Nephron progenitor cell (in vitro differentiated cells): ENCODE data around the gene RAB27B.
A peak's percentile ranks its signal among the peaks of the same experiment; 100 is the strongest.

Experiments used
- DNase-seq: peaks from one replicate; pipeline ENCODE4 v3.0.0; 2021
- H3K27ac Mint-ChIP-seq: 2 replicates; pipeline ENCODE4 v1.8.0; 2021; ENCODE audit warnings: mild to moderate bottlenecking, moderate library complexity, mixed read lengths
- H3K27me3 Mint-ChIP-seq: 2 replicates; pipeline ENCODE4 v1.8.0; 2021; ENCODE audit warnings: mild to moderate bottlenecking, low read depth, mixed read lengths; ENCODE audit not compliant: poor library complexity
- H3K36me3 Mint-ChIP-seq: 2 replicates; pipeline ENCODE4 v1.8.0; 2021; ENCODE audit warnings: low read depth, mixed read lengths
- H3K4me1 Mint-ChIP-seq: 2 replicates; pipeline ENCODE4 v1.8.0; 2021; ENCODE audit warnings: mixed read lengths
- H3K4me3 Mint-ChIP-seq: 2 replicates; pipeline ENCODE4 v1.8.0; 2021; ENCODE audit warnings: mild to moderate bottlenecking, moderate library complexity, mixed read lengths
- H3K9me3 Mint-ChIP-seq: 2 replicates; pipeline ENCODE4 v1.8.0; 2021; ENCODE audit warnings: mild to moderate bottlenecking, moderate library complexity, mixed read lengths
- TF ChIP-seq, protein P1 (sequence below): fragments of 200-600 bp; sonication (generic); IDR thresholded peaks from 2 replicates; pipeline ENCODE4 v1.5.0; 2021; ENCODE audit warnings: antibody characterized with exemption

Gene RAB27B, protein sequence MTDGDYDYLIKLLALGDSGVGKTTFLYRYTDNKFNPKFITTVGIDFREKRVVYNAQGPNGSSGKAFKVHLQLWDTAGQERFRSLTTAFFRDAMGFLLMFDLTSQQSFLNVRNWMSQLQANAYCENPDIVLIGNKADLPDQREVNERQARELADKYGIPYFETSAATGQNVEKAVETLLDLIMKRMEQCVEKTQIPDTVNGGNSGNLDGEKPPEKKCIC

DNA sequence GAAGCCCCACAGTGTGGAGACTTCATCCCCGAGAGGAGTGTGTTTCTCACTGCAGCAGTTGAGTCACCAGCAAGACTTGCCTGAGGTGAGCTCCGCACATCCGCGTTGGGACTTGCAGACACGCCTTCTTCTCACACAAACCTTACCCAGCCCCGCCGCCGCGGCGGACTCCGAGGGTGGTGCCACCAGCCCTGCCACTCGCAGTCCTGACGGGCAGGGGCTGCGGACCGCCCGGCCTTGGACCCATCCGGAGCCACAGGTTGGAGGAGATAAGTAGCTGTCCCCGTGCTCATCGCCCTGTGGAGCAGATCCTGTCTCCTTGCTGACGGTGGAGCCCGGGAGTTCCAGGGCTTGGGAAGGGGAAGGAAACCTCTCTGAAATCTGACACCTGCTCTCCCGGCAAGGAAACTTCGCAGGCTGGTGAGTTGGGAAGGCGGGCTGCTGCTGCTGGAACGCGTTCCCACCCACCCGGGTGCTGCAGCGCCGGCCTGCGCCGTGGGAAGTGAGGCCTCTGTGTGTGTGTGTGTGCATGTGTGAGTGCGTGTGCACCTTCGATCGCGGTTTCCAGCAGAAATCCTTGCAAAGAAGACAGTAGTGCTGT, at the start of gene RAB27B:
TSS of gene RAB27B (plus strand) at position 197 of the 601 bp plus-strand sequence. CDS start 49,109 bp downstream, outside the sequence.
- peak; percentile 81 for DNase-seq
- Mint-ChIP-seq H3K4me3 (peak within 1 kb of the TSS; percentile 82), H3K36me3 (peaks cover 7% of the 10 kb centered on the region), H3K27me3 (peaks cover 5% of the 10 kb centered on the region), H3K9me3 (peaks cover 16% of the 10 kb centered on the region), H3K4me1 (peaks cover 15% of the 10 kb centered on the region), H3K27ac (peak within 1 kb of the TSS; percentile 15)
- TF ChIP-seq, protein P1, sequence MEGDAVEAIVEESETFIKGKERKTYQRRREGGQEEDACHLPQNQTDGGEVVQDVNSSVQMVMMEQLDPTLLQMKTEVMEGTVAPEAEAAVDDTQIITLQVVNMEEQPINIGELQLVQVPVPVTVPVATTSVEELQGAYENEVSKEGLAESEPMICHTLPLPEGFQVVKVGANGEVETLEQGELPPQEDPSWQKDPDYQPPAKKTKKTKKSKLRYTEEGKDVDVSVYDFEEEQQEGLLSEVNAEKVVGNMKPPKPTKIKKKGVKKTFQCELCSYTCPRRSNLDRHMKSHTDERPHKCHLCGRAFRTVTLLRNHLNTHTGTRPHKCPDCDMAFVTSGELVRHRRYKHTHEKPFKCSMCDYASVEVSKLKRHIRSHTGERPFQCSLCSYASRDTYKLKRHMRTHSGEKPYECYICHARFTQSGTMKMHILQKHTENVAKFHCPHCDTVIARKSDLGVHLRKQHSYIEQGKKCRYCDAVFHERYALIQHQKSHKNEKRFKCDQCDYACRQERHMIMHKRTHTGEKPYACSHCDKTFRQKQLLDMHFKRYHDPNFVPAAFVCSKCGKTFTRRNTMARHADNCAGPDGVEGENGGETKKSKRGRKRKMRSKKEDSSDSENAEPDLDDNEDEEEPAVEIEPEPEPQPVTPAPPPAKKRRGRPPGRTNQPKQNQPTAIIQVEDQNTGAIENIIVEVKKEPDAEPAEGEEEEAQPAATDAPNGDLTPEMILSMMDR: no peak

DNA sequence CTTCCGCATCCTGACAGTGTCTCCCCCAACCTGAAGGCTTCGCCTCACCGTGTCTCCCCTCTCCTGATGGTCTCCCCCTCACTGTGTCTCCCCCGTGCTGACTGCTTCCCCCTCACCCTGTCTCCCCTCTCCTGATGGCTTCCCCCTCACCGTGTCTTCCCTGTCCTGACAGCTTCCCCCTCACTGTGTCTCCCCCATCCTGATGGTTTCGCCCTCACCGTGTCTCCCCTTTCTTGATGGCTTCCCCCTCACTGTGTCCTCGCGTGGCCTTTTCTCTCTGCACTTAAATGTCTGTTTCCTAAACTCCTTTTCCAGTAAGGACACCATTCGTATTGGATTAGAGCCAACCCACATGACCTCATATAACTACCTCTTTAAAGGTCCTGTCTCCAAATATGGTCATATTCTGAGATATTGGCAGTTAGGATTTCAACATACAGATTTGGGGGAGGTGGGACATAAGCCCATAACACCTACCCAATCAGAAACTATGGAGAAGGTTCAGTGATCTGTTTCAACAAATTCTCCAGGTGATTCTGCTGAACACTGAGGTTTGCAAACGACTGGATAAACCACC, 47.9 kb upstream of the RAB27B start:
- peaks cover 6% of the 10 kb centered on the region for H3K4me1 Mint-ChIP-seq
- TF ChIP-seq, protein P1: no peak
- no peak overlapping the region for H3K4me3 Mint-ChIP-seq
- peaks cover 17% of the 10 kb centered on the region for H3K27me3 Mint-ChIP-seq
- DNase-seq: no peak
- no peak overlapping the region for H3K27ac Mint-ChIP-seq
- H3K9me3 Mint-ChIP-seq: no peaks in the 10 kb centered on the region
- H3K36me3 Mint-ChIP-seq: no peaks in the 10 kb centered on the region

DNA sequence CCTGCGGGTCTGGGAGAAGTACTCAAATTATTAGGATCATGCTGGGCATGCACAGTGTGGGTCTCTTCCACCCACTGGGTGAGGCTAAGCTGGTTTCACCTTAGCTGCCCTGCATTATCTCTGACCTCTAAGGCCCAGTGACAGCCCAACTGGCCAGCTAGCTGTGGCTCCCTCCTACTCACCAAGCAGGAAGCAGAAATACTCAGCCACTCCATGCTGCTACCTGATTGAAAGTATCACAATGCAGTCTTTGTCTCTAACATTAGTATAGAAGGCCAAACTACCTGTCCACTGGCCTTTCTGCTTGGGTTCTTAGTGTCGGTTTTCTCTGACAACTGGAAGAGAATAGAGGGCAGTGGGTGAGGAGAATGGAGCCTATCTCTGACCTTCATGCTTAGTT, 47.3 kb upstream of the RAB27B start:
- H3K4me3 Mint-ChIP-seq: no peak overlapping the region
- no peak for DNase-seq
- H3K9me3 Mint-ChIP-seq: no peaks in the 10 kb centered on the region
- TF ChIP-seq, protein P1: no peak
- H3K27me3 Mint-ChIP-seq: peaks cover 16% of the 10 kb centered on the region
- H3K27ac Mint-ChIP-seq: no peak overlapping the region
- no peaks in the 10 kb centered on the region for H3K36me3 Mint-ChIP-seq
- peaks cover 6% of the 10 kb centered on the region for H3K4me1 Mint-ChIP-seq

DNA sequence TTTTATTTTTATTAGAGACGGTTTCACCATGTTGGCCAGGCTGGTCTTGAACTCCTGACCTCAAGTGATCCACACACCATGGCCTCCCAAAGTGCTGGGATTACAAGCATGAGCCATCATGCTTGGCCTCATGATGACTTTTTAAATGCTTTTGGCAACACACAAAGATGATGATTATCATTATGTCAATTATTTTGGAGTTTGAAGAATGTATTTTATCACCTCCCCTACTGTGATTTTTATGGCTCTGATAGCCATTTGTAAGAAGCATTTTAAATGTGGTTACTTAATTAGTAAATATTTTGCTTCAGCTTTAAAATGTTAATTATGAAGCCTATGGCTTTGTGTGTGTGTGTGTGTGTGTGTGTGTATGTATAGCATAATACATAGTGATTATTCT, 45.1 kb upstream of the RAB27B start:
- no peak overlapping the region for H3K4me3 Mint-ChIP-seq
- peaks cover 18% of the 10 kb centered on the region for H3K27me3 Mint-ChIP-seq

DNA sequence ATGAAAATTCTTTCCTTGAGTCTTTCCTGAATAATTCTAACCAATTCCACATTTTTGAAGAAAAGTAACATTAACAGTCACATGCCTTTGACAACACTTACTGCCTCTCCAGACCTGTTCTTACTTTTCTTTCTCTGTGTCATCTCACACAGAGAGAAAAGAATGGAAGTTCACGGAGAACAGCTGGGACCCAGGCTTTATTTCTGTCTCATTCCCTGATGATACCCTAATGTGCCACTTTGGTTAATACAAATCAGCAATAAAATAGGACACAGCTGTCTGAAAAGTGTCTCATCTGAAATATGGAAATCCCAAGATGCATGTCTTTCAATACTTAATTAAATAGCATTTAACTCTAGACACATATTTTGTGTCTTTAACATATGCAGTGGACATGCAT, 42.1 kb upstream of the RAB27B start:
- Mint-ChIP-seq H3K27ac (no peak overlapping the region), H3K27me3 (peaks cover 10% of the 10 kb centered on the region), H3K9me3 (no peaks in the 10 kb centered on the region), H3K4me1 (peaks cover 8% of the 10 kb centered on the region), H3K36me3 (no peaks in the 10 kb centered on the region), H3K4me3 (no peak overlapping the region)
- DNase-seq: no peak
- TF ChIP-seq, protein P1: no peak

More for the DNA sequence above, 45.1 kb upstream of the RAB27B start:
- Mint-ChIP-seq H3K9me3 (no peaks in the 10 kb centered on the region), H3K4me1 (peaks cover 8% of the 10 kb centered on the region), H3K27ac (no peak overlapping the region), H3K36me3 (no peaks in the 10 kb centered on the region)
- DNase-seq: no peak
- TF ChIP-seq, protein P1: no peak
